Measurements from ENCODE around the gene KEL.
A peak's percentile ranks its signal among the peaks of the same experiment; 100 is the strongest.
"Not testable (repeated sequence)": the region's sequence is repeated elsewhere in the genome, so short reads cannot be mapped to it uniquely, and the experiment has no call there.

KEL gene

GRCh38 chr7:142961973-142962926, at the start of gene KEL:
Gene KEL (minus strand): TSS chr7:142962363. CDS start chr7:142962206, 157 bp downstream.
- DNase-seq = no peak

- peak; percentile 35 for DNase-seq
Observed at GRCh38 chr7:143008007-143008901, 46.1 kb upstream of the KEL start.

- no peak for DNase-seq
Observed at GRCh38 chr7:143005632-143006260, 43.6 kb upstream of the KEL start.

GRCh38 chr7:143003393-143004051, 41.4 kb upstream of the KEL start:
- peak; percentile 35 for DNase-seq

- no peak for DNase-seq
Observed at GRCh38 chr7:143002898-143003297, 40.7 kb upstream of the KEL start.

GRCh38 chr7:143002106-143002505, 39.9 kb upstream of the KEL start:
- no peak for DNase-seq

- no peak for DNase-seq
Observed at GRCh38 chr7:143000648-143001047, 38.5 kb upstream of the KEL start.

- DNase-seq = no peak
Observed at GRCh38 chr7:142999793-143000192, 37.6 kb upstream of the KEL start.

GRCh38 chr7:142998966-142999365, 36.8 kb upstream of the KEL start:
- DNase-seq = no peak

GRCh38 chr7:142997456-142997989, 35.4 kb upstream of the KEL start:
- no peak for DNase-seq

GRCh38 chr7:142992427-142992826, 30.3 kb upstream of the KEL start:
- no peak for DNase-seq

- no peak for DNase-seq
Observed at GRCh38 chr7:142984297-142984696, 22.1 kb upstream of the KEL start.

- no peak for DNase-seq
Observed at GRCh38 chr7:142983825-142984224, 21.7 kb upstream of the KEL start.

- DNase-seq = not testable (repeated sequence)
Observed at GRCh38 chr7:142978402-142978801, 16.2 kb upstream of the KEL start.

GRCh38 chr7:142974626-142975025, 12.5 kb upstream of the KEL start:
- no peak for DNase-seq

- DNase-seq = no peak
Observed at GRCh38 chr7:142969183-142969582, 7.0 kb upstream of the KEL start.

GRCh38 chr7:142968229-142968628, 6.1 kb upstream of the KEL start:
- no peak for DNase-seq

- DNase-seq = no peak
Observed at GRCh38 chr7:142964502-142965246, 2.5 kb upstream of the KEL start.

GRCh38 chr7:142963993-142964392, 1.8 kb upstream of the KEL start:
- no peak for DNase-seq

GRCh38 chr7:142962991-142963390, 828 bp upstream of the KEL start:
- no peak for DNase-seq

- DNase-seq = no peak
Observed at GRCh38 chr7:142961595-142961972, 579 bp downstream of the KEL start.

Data from NCI-H1694 treated with DMSO at 0.1 percent for 48 hours (cell line).